ENCODE measurements around the gene ZNF850. TPM values are rescaled to one million over a fixed set of nuclear protein-coding genes. Genes with fewer than 3 reads are reported as not detected.

The ZNF850 gene
- total and polyA plus RNA-seq, 2 of the 13 experiments (the other 11 are each of a cell fraction or from before 2014, with no cell fraction given), result 0.78 to 6.6 TPM

GRCh38 chr19:36687214-36688056 is 85.2 kb downstream of the ZNF850 start, which contains the start of gene ZNF567 (continued):
- TF ChIP-seq SATB2 (CRISPR knock-in tag; IDR thresholded peaks at IDR 0.05), result 0 out of 2 replicates have a peak, but pooled peaks have one; percentile 34
- TF ChIP-seq HMG20B (CRISPR knock-in tag; conservative IDR thresholded peaks at IDR 0.05), result peak; percentile 69; the same call in 1 of the 2 replicates
- TF ChIP-seq ZNF530 (CRISPR knock-in tag; IDR thresholded peaks at IDR 0.05; ENCODE audit: low read depth), result no peak
- no peak for TF ChIP-seq SNRNP70 (IDR thresholded peaks at IDR 0.05; ENCODE audit: low read depth, low read length)
- 0 out of 2 replicates have a peak, but pooled peaks have one; percentile 43 for TF ChIP-seq ZBTB10 (CRISPR knock-in tag; IDR thresholded peaks at IDR 0.05; ENCODE audit: borderline replicate concordance)
- peak; percentile 76 for TF ChIP-seq THAP9 (CRISPR knock-in tag; IDR thresholded peaks at IDR 0.05; ENCODE audit: borderline replicate concordance)
- peak; percentile 61 for TF ChIP-seq DRAP1 (CRISPR knock-in tag; IDR thresholded peaks at IDR 0.05)
- peak; percentile 66; the same call in 1 of the 2 replicates for TF ChIP-seq ZNF572 (CRISPR knock-in tag; IDR thresholded peaks at IDR 0.05)
- peak; percentile 73 for TF ChIP-seq BCL3 (CRISPR knock-in tag; IDR thresholded peaks at IDR 0.05)
- no peak for TF ChIP-seq PRDM15 (CRISPR knock-in tag; IDR thresholded peaks at IDR 0.05)
- TF ChIP-seq SAFB2 (CRISPR knock-in tag; IDR thresholded peaks at IDR 0.05; ENCODE audit: borderline replicate concordance, low read depth), result peak; percentile 24; the same call in 1 of the 2 replicates
- peak; percentile 37; the same call in 1 of the 2 replicates for TF ChIP-seq ETV5 (CRISPR knock-in tag; IDR thresholded peaks at IDR 0.05; ENCODE audit: borderline replicate concordance)
- TF ChIP-seq TGIF2 (CRISPR knock-in tag; IDR thresholded peaks at IDR 0.05), result peak; percentile 65
- peak; percentile 68 for TF ChIP-seq ZSCAN20 (CRISPR knock-in tag; IDR thresholded peaks at IDR 0.05; ENCODE audit: borderline replicate concordance)
- peak; percentile 82 for TF ChIP-seq ZFY (CRISPR knock-in tag; IDR thresholded peaks at IDR 0.05)
- peak; percentile 79; the same call in 1 of the 2 replicates for TF ChIP-seq ZNF598 (CRISPR knock-in tag; IDR thresholded peaks at IDR 0.05; ENCODE audit: borderline replicate concordance)
